ENCODE measurements around the gene CCNJL. TPM values are rescaled to one million over a fixed set of nuclear protein-coding genes. Genes with fewer than 3 reads are reported as not detected.

The CCNJL gene
- total RNA-seq, 6 experiments from 2014 or later = not detected

GRCh38 chr5:160231783-160232342 lies 80.5 kb downstream of the CCNJL start:
- no peak overlapping the region for H3K27ac Mint-ChIP-seq
- H3K9me3 Mint-ChIP-seq = no peaks in the 10 kb centered on the region
- H3K4me1 Mint-ChIP-seq (ENCODE audit: low read depth) = no peaks in the 10 kb centered on the region
- peaks cover 8% of the 10 kb centered on the region for H3K27me3 Mint-ChIP-seq (ENCODE audit: insufficient read depth)
- TF ChIP-seq CTCF (IDR thresholded peaks at IDR 0.05) = no peak
- no peaks in the 10 kb centered on the region for H3K36me3 Mint-ChIP-seq (ENCODE audit: low read depth)
- no peak for DNase-seq
- no peak overlapping the region for H3K4me3 Mint-ChIP-seq

- Mint-ChIP-seq H3K36me3 (ENCODE audit: low read depth) (no peaks in the 10 kb centered on the region), H3K4me3 (no peak overlapping the region), H3K4me1 (ENCODE audit: low read depth) (no peaks in the 10 kb centered on the region), H3K27me3 (ENCODE audit: insufficient read depth) (peaks cover 8% of the 10 kb centered on the region), H3K27ac (no peak overlapping the region), H3K9me3 (no peaks in the 10 kb centered on the region)
- no peak for TF ChIP-seq CTCF (IDR thresholded peaks at IDR 0.05)
- DNase-seq = no peak
Measured at GRCh38 chr5:160230686-160231527, 81.5 kb downstream of the CCNJL start.

- no peak within 1 kb of the TSS for H3K4me3 Mint-ChIP-seq
- H3K9me3 Mint-ChIP-seq = no peaks in the 10 kb centered on the region
- peaks cover 8% of the 10 kb centered on the region for H3K27me3 Mint-ChIP-seq (ENCODE audit: insufficient read depth)
- no peaks in the 10 kb centered on the region for H3K36me3 Mint-ChIP-seq (ENCODE audit: low read depth)
- no peaks in the 10 kb centered on the region for H3K4me1 Mint-ChIP-seq (ENCODE audit: low read depth)
- DNase-seq = no peak
- H3K27ac Mint-ChIP-seq = no peak within 1 kb of the TSS
- no peak for TF ChIP-seq CTCF (IDR thresholded peaks at IDR 0.05)
Measured at GRCh38 chr5:160229190-160229742, 83.1 kb downstream of the CCNJL start, which contains the start of gene FABP6. Gene FABP6 (plus strand): TSS chr5:160229506. CDS start chr5:160229558, 52 bp downstream.

GRCh38 chr5:160227012-160227411 lies 85.4 kb downstream of the CCNJL start:
- Mint-ChIP-seq H3K4me1 (ENCODE audit: low read depth) (no peaks in the 10 kb centered on the region), H3K9me3 (no peaks in the 10 kb centered on the region), H3K27me3 (ENCODE audit: insufficient read depth) (peaks cover 12% of the 10 kb centered on the region), H3K27ac (no peak overlapping the region), H3K4me3 (no peak overlapping the region), H3K36me3 (ENCODE audit: low read depth) (no peaks in the 10 kb centered on the region)
- no peak for TF ChIP-seq CTCF (IDR thresholded peaks at IDR 0.05)
- DNase-seq = no peak

GRCh38 chr5:160221082-160221481 lies 91.3 kb downstream of the CCNJL start:
- no peaks in the 10 kb centered on the region for H3K4me1 Mint-ChIP-seq (ENCODE audit: low read depth)

More at GRCh38 chr5:160221082-160221481, 91.3 kb downstream of the CCNJL start:
- no peak overlapping the region for H3K27ac Mint-ChIP-seq
- peaks cover 18% of the 10 kb centered on the region for H3K27me3 Mint-ChIP-seq (ENCODE audit: insufficient read depth)
- H3K9me3 Mint-ChIP-seq = no peaks in the 10 kb centered on the region
- no peak for DNase-seq
- H3K4me3 Mint-ChIP-seq = no peak overlapping the region
- TF ChIP-seq CTCF (IDR thresholded peaks at IDR 0.05) = no peak
- no peaks in the 10 kb centered on the region for H3K36me3 Mint-ChIP-seq (ENCODE audit: low read depth)

Data from HFFc6 (cell line).